D721Med (cell line): ENCODE measurements around the gene EVI5L.

Experiments
- DNase-seq: peaks from one replicate; pipeline ENCODE4 v3.0.0; 2011; ENCODE audit warnings: low spot score; ENCODE audit not compliant: insufficient read length
- FAIRE-seq: peaks from 2 replicates; lab custom pipeline; 2011; peaks lifted over from hg19 to GRCh38; lab: Jason Lieb, UNC
- TF ChIP-seq, protein P1 (sequence below): IDR thresholded peaks from 2 replicates; pipeline ENCODE4 v1.5.1; 2012; ENCODE audit warnings: mild to moderate bottlenecking, control low read depth; ENCODE audit not compliant: insufficient read depth; ENCODE audit errors: missing control alignments

EVI5L gene

DNA sequence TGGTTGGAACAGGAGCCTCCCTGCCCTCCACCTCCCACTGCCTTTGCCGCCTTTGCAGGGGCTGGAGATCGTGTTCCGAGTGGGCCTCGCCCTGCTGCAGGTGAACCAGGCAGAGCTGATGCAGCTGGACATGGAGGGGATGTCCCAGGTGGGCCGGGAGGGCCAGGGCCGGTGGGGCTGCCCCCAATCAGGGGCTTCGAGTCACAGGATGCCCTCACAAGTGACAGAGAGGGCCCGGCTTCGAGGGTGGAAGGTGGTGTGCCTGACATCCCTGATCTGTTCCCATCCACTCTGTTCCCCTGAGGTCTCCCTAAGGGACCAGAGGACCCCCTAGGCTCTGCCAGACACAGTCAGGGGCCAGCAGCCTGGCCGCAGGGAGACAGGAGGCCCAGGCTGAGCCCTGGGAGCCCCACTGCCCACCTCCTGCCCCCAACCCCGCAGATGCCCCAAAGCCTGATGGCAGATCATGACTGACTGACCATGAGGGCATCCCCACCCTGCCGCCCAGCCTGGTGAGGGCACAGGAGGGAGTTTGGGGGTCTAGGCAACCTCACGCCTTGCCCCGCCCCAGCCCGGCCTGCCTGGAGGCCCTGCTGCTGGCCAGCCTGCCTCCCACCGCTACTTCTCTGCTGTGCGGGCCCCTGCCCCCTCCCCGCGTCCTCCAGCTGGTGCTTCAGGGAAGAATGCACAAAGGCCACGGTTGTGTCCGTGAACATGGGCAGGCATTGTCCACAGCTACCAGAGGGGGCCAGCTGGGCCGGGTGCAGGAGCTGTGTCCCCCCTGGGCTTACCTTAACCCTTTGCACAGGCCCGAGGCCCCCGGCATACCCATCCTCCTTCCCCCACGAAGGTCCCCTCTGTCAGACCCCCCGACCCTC, 21.8 kb downstream of the EVI5L start:
- no peak for FAIRE-seq
- no peak for DNase-seq

DNA sequence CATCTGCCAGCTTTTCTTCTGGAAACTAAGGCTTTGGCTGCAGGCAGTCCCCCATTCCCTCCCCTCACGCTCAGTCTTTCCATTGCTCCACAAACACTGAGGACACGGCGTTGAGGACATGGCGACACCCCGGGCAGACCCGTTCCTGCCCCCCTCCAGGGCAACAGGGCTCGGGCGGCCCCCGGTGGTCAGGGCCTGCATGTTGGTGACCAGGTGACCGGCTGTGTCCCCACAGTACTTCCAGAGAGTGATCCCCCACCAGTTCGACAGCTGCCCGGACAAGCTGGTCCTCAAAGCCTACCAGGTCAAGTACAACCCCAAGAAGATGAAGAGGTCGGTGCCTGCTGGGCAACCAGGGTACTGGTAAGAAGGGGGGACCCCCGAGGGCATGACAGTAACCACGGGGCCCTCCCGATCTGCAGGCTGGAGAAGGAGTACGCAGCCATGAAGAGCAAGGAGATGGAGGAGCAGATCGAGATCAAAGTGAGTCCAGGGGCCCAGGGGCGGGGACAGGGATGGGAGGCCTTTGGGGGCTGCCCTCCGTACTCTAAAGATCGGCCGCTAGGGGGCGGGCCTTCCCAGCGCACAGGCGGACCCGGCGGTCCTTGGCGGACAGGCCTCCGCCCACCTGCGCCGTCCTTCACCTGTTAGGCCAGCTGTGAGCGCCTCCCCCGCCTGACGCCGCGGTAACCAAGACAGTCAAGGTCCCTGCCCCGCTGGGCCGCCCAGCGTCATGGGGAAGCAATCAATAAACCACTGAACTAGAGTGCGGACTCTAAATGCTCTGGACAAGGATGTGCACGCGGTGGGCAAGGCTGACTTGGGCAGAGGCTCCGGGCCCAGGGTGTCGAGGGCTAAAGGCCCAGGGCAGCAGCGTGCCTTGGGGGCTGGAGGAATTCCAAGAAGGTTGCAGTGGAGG, 23.1 kb downstream of the EVI5L start:
- FAIRE-seq (no peak), DNase-seq (peak; percentile 99)
- TF ChIP-seq, protein P1, sequence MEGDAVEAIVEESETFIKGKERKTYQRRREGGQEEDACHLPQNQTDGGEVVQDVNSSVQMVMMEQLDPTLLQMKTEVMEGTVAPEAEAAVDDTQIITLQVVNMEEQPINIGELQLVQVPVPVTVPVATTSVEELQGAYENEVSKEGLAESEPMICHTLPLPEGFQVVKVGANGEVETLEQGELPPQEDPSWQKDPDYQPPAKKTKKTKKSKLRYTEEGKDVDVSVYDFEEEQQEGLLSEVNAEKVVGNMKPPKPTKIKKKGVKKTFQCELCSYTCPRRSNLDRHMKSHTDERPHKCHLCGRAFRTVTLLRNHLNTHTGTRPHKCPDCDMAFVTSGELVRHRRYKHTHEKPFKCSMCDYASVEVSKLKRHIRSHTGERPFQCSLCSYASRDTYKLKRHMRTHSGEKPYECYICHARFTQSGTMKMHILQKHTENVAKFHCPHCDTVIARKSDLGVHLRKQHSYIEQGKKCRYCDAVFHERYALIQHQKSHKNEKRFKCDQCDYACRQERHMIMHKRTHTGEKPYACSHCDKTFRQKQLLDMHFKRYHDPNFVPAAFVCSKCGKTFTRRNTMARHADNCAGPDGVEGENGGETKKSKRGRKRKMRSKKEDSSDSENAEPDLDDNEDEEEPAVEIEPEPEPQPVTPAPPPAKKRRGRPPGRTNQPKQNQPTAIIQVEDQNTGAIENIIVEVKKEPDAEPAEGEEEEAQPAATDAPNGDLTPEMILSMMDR = peak; percentile 58

More for the DNA sequence above, 21.8 kb downstream of the EVI5L start:
- TF ChIP-seq, protein P1 = no peak

DNA sequence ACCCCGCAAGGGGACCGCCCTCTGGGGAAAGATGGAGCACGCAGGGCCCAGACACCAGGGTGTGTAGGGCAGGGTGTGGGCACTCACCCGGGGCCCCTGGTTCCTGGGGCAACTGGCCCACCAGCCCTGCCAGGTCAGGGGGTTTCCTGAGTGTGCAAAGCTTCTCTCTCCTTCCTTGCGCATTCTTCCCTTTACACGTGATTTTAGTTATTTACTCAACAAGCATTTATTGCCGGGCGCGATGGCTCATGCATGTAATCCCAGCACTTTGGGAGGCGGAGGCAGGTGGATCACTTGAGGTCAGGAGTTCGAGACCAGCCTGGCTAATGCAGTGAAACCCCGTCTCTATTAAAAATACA, 23.7 kb downstream of the EVI5L start:
- DNase-seq (no peak), FAIRE-seq (no peak)
- TF ChIP-seq, protein P1 = no peak

DNA sequence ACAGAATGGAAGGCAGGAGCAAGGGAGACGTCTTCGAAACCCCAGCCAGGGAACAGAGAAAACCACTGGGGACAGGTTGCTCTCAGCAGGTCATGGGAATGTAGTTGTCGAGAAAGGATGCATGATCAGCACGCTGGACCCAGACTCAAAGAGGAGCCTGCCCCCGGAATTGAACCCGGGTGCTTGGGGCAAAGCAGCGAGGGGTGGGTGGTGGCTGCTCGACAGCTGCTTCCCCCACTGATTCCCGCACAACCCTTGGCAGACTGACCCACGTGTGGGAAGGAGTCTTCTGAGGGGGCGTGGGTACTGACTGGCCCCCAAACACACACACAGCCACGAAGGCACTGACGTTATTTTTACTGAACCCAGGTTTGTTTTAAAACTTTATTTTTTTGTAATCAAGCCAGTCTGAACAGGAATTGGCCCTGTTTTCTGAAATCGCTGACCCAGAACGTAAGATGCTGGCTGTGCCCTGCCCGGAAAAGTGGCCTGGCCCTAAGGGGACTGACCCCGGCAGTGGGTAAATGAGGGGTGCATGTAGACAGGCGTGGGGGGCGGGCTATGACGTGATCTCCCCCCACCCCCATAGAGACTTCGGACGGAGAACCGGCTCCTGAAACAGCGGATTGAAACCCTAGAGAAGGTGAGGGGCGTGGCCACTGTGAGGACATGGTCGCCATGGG, 25.5 kb downstream of the EVI5L start:
- no peak for FAIRE-seq
- DNase-seq = no peak
- TF ChIP-seq, protein P1 = no peak

DNA sequence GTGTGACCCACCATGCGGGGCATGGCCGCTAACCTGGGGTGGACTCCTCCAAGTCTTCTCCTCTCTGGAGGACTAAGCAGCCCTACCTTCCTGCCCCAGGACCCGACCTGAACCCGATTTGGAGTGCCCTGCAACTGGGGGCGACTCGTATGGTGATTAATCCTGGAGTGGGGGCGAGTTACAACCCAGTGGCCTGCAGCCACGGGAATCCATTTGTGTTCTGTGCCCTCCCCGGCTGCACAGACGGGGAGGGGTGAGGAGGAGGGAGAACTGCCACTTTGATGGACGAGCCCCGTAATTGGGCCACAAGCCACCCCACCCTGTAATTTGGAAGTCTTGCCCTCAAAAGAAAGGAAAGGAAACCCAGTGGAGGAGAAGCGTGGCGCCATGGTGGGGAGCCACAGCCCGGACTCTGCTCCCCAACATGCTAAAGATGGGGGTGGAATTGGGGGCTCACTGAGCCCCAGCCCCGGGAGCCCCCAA, 26.1 kb downstream of the EVI5L start:
- no peak for DNase-seq
- no peak for FAIRE-seq
- TF ChIP-seq, protein P1 = no peak

DNA sequence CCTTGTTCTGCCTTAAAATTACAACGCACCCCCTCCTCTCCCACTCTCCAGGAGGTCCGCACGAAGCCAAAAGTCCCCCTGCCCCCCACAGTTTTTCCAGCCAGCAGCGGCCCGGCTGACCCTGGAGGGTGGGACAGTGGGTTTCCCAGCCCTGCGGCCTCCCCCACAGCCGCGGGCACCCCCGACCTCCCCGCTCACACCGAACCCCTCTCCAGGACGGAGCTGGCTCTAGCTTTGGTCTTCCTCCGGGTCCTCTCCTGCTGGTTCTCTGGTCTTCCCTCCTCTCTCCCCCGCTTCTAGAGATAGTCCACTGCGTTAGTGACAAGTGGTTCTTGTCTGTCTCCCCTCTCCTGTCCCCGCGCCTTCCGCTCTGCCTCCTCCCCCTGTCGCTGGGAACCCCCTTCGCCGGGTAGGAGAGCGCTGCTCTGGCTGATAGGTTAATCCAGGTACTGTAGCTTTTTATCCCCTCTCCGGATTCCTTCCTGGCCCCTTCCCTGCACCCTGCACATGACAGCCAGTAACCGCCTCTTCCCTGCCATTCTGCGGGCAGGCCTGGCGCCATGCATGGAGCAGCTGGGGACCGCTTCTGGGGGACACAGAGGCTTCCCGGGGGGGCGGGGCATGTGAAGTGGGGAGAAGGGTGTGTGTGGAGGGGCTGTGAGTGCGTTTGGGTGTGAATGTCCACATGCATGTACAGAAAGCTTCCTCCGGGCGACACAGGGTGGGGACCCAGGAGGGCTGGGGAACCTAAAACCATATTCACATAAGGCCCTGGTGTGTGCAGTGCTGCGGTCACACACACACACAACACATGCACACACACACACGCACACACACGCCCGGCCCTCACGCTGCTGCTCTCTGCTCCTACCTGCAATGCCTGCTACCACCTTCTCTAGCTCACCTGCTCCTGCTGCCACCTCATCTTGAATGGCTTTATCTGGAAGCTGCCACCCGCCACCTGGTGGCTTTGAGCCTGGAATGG, 27.0 kb downstream of the EVI5L start:
- DNase-seq = peak; percentile 21
- TF ChIP-seq, protein P1 = no peak
- FAIRE-seq = no peak
